Peyer's patch (tissue), 4 donors: ENCODE data around the gene RPS6KB2. TPM values are rescaled to one million over a fixed set of nuclear protein-coding genes. Genes with fewer than 3 reads are reported as not detected.
"Not testable (repeated sequence)": the region's sequence is repeated elsewhere in the genome, so short reads cannot be mapped to it uniquely, and the experiment has no call there.

Source experiments
- DNase-seq, 3 donors: peaks; one replicate each; pipeline ENCODE4 v3.0.0-alpha.2; 2017 to 2019
- H3K27ac ChIP-seq, 4 donors: fragments of 200-600 bp; sonication (generic); one replicate each; pipeline ENCODE4 v1.5.1; 2016 to 2019
- H3K27me3 ChIP-seq, 2 donors: fragments of 200-600 bp; sonication (generic); one replicate each; pipeline ENCODE4 v1.5.1; 2019
- H3K36me3 ChIP-seq, 3 donors: fragments of 200-600 bp; sonication (generic); one replicate each; pipeline ENCODE4 v1.5.1; 2016 to 2019
- H3K4me1 ChIP-seq, 4 donors: fragments of 200-600 bp; sonication (generic); one replicate each; pipeline ENCODE4 v1.5.1; 2016 to 2019
- H3K4me3 ChIP-seq, 4 donors: fragments of 200-600 bp; sonication (generic); 1 replicate in 3 of 4; 2 replicates in 1 of 4; pipeline ENCODE4 v1.5.1; 2016 to 2019; ENCODE audit warnings: mild to moderate bottlenecking in 1 of 4
- H3K9me3 ChIP-seq, 4 donors: fragments of 200-600 bp; sonication (generic); one replicate each; pipeline ENCODE4 v1.5.1; 2016 to 2019; ENCODE audit warnings: mild to moderate bottlenecking in 1 of 4
- POLR2A ChIP-seq, 2 donors: fragments of 450-650 bp; IDR thresholded peaks; one replicate each; pipeline ENCODE4 v1.5.1; 2017; ENCODE audit warnings: antibody characterized with exemption in 2 of 2, mild to moderate bottlenecking in 2 of 2, moderate library complexity in 2 of 2
- total RNA-seq, 4 donors: library from RNA; depleted of rRNA; stranded (reverse); fragments of >200 nt; gene quantifications; one replicate each; pipeline ENCODE4 v1.1.0, GENCODE V29; 2016
- TF ChIP-seq, protein P1 (sequence below), 6 experiments: fragments of 450-650 bp in 4 of 6; fragments of 200-600 bp in 2 of 6; sonication (generic) in 1 of 6; IDR thresholded peaks; one replicate each; pipeline ENCODE4 v1.5.1; 2017 to 2019; ENCODE audit warnings: antibody characterized with exemption in 6 of 6, mild to moderate bottlenecking in 3 of 6, moderate library complexity in 1 of 6

RPS6KB2 gene
- total RNA-seq, 4 donors from 2014 or later, result 58.0 to 88.3 (median 63.5) TPM

DNA sequence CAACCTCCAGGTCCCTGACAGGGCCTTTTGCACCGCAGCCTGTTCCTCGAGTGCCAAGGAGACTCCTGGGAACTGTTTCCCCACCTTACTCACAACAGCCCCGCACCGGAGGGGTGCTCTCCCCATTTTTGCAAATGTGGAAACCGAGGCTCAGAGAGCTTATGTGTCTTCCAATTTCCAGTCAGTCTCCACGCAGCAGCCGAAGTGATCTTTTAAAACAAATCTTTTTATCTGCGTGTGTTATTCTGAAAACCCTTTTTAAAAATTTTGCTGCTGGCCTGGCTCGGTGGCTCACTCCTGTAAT is 41.2 kb downstream of the RPS6KB2 start:
- no peak for DNase-seq
- no peaks in the 10 kb centered on the region for H3K36me3 ChIP-seq
- peak overlapping the region; percentile 64 to 98 (median 92) for H3K4me3 ChIP-seq
- TF ChIP-seq, protein P1, sequence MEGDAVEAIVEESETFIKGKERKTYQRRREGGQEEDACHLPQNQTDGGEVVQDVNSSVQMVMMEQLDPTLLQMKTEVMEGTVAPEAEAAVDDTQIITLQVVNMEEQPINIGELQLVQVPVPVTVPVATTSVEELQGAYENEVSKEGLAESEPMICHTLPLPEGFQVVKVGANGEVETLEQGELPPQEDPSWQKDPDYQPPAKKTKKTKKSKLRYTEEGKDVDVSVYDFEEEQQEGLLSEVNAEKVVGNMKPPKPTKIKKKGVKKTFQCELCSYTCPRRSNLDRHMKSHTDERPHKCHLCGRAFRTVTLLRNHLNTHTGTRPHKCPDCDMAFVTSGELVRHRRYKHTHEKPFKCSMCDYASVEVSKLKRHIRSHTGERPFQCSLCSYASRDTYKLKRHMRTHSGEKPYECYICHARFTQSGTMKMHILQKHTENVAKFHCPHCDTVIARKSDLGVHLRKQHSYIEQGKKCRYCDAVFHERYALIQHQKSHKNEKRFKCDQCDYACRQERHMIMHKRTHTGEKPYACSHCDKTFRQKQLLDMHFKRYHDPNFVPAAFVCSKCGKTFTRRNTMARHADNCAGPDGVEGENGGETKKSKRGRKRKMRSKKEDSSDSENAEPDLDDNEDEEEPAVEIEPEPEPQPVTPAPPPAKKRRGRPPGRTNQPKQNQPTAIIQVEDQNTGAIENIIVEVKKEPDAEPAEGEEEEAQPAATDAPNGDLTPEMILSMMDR (IDR thresholded peaks at IDR 0.05), result no peak
- TF ChIP-seq POLR2A (IDR thresholded peaks at IDR 0.05), result no peak
- no peaks in the 10 kb centered on the region for H3K27me3 ChIP-seq
- H3K9me3 ChIP-seq, result no peaks in the 10 kb centered on the region
- peak overlapping the region; percentile 82 to 95 (median 88) for H3K27ac ChIP-seq
- peaks cover 0 to 25% (median 6%) of the 10 kb centered on the region in 4 donors for H3K4me1 ChIP-seq

DNA sequence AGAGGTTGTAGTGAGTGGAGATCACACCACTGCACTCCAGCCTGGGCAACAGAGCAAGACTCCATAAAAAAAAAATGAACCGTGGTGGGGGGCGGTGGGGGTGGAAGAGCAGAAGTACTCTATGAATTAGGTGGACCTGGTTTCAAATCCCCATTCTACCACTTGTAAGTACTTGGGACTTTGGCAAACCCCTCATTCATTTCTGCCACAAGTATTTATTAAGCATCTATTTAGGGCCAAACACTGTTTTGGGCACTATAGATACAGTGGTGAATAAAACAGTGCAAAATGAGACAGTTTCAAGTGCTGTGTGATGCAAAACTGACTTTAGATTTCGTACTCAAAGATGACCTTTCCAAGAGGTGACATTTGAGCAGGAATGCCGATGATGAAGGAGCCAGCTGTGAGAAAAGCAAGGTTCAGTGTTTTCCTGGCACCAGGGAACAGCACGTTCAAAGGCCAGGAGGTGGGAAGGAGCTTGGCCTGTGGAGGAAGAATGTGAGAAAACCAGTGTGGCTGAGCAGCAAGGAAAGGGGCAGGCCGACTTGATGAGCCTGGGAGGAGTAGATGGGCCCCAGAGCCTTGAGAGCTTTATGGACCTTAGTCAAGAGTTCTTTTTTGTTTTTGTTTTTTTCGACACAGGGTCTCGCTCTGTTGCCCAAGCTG is 42.2 kb downstream of the RPS6KB2 start:
- TF ChIP-seq, protein P1 (IDR thresholded peaks at IDR 0.05), result no peak
- no peak for TF ChIP-seq POLR2A (IDR thresholded peaks at IDR 0.05)
- H3K4me1 ChIP-seq, result peaks cover 0 to 23% (median 3%) of the 10 kb centered on the region in 4 donors
- no peak overlapping the region for H3K4me3 ChIP-seq
- H3K9me3 ChIP-seq, result no peaks in the 10 kb centered on the region
- DNase-seq, result no peak
- H3K36me3 ChIP-seq, result no peaks in the 10 kb centered on the region
- no peak overlapping the region for H3K27ac ChIP-seq
- H3K27me3 ChIP-seq, result no peaks in the 10 kb centered on the region

DNA sequence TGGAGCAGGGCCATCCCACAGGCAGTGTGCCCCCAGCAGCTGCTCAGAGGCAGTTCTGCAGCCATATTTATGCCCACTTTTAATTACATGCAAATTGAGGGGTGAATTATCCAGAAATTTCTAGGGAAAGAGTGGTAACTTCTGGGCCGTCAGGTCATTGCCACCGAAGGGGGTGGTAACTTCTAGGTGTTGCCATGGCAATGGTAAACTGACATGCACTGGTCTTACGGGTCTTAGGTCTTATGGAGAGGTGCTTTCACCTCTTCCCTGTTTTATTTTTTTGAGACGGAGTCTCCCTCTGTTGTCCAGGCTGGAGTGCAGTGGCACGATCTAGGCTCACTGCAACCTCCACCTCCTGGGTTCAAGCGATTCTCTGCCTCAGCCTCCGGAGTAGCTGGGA is 44.6 kb downstream of the RPS6KB2 start:
- H3K36me3 ChIP-seq, result no peaks in the 10 kb centered on the region
- DNase-seq, result no peak
- no peaks in the 10 kb centered on the region for H3K27me3 ChIP-seq
- peaks cover 0 to 12% (median 3%) of the 10 kb centered on the region in 4 donors for H3K4me1 ChIP-seq
- no peak overlapping the region for H3K27ac ChIP-seq
- no peak overlapping the region for H3K4me3 ChIP-seq
- no peak for TF ChIP-seq POLR2A (IDR thresholded peaks at IDR 0.05)
- TF ChIP-seq, protein P1 (IDR thresholded peaks at IDR 0.05), result no peak
- no peaks in the 10 kb centered on the region for H3K9me3 ChIP-seq

DNA sequence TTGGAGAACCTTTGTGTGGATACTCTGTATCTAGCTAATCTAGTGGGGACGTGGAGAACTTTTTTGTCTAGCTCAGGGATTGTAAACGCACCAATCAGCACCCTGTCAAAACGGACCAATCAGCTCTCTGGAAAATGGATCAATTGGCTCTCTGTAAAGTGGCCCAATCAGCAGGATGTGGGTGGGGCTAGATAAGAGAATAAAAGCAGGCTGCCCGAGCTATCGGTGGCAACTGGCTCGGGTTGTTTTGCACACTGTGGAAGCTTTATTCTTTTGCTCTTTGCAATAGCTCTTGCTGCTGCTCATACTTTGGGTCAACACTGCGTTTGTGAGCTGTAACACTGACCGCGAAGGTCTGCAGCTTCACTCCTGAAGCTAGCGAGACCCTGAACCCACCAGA is 48.4 kb downstream of the RPS6KB2 start:
- H3K4me3 ChIP-seq, H3K27ac ChIP-seq, H3K9me3 ChIP-seq, H3K27me3 ChIP-seq, H3K4me1 ChIP-seq, DNase-seq, H3K36me3 ChIP-seq: not testable (repeated sequence)

DNA sequence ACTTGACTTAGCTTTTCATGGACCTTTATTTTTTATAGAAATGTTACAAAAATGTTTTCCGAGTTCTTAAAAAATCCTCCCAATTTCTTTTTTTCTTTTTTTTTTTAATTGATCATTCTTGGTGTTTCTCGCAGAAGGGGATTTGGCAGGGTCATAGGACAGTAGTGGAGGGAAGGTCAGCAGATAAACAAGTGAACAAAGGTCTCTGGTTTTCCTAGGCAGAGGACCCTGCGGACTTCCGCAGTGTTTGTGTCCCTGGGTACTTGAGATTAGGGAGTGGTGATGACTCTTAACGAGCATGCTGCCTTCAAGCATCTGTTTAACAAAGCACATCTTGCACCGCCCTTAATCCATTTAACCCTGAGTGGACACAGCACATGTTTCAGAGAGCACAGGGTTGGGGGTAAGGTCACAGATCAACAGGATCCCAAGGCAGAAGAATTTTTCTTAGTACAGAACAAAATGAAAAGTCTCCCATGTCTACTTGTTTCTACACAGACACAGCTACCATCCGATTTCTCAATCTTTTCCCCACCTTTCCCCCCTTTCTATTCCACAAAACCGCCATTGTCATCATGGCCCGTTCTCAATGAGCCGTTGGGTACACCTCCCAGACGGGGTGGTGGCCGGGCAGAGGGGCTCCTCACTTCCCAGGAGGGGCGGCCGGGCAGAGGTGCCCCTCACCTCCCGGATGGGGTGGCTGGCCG is 49.2 kb downstream of the RPS6KB2 start:
- H3K9me3 ChIP-seq, H3K27ac ChIP-seq, H3K27me3 ChIP-seq, H3K36me3 ChIP-seq, H3K4me3 ChIP-seq, H3K4me1 ChIP-seq, DNase-seq: not testable (repeated sequence)

DNA sequence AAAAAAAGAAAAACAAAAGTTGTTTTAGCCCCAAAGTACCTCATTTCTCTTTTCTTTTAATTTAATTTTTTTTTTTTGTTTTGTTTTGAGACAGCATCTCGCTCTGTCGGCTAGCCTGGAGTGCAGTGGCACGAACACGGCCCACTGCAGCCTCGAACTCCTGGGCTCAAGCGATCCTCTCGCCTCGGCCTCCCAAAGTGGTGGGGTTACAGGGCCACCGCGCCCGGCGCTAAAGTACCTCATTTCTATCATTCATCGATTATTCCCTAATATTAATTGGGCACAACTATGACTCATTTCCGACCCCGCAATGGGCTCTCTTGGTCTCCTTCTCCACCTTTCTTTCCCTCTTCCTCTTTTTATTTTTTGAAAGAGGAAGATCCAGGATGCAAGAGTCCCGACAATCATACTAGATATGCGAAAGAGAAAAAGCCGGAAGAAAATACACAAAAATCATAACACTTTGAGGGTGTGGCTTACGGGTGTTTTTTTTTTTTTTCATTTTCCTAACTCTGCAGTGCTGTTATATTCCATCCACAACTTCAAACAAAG is 54.1 kb downstream of the RPS6KB2 start:
- TF ChIP-seq, protein P1 (IDR thresholded peaks at IDR 0.05), result no peak
- TF ChIP-seq POLR2A (IDR thresholded peaks at IDR 0.05), result no peak
- Histone ChIP-seq H3K27me3 (no peaks in the 10 kb centered on the region), H3K36me3 (peaks cover 0 to 6% (median 0%) of the 10 kb centered on the region in 3 donors), H3K4me1 (peaks cover 0 to 34% (median 17%) of the 10 kb centered on the region in 4 donors), H3K9me3 (no peaks in the 10 kb centered on the region), H3K27ac (peak overlapping the region; percentile 83 to 88 (median 85)), H3K4me3 (peak overlapping the region; percentile 47 to 68 (median 58))
- DNase-seq, result peak in 1 of 3 donors; percentile 50
